ENCODE measurements around the gene ANKRD63. TPM values are rescaled to one million over a fixed set of nuclear protein-coding genes. Genes with fewer than 3 reads are reported as not detected.

The ANKRD63 gene
- total RNA-seq, 1 experiment from 2014 or later = 2.5 TPM

- no peak overlapping the region for H3K27ac ChIP-seq (ENCODE audit: low read depth, low read length, poor library complexity, severe bottlenecking)
- H3K4me3 ChIP-seq (ENCODE audit: low read depth, low read length, poor library complexity, severe bottlenecking) = no peak overlapping the region
- no peak for TF ChIP-seq EZH2 (IDR thresholded peaks at IDR 0.05; ENCODE audit: borderline replicate concordance, low read depth, low read length, poor library complexity, severe bottlenecking)
- TF ChIP-seq, protein P1, sequence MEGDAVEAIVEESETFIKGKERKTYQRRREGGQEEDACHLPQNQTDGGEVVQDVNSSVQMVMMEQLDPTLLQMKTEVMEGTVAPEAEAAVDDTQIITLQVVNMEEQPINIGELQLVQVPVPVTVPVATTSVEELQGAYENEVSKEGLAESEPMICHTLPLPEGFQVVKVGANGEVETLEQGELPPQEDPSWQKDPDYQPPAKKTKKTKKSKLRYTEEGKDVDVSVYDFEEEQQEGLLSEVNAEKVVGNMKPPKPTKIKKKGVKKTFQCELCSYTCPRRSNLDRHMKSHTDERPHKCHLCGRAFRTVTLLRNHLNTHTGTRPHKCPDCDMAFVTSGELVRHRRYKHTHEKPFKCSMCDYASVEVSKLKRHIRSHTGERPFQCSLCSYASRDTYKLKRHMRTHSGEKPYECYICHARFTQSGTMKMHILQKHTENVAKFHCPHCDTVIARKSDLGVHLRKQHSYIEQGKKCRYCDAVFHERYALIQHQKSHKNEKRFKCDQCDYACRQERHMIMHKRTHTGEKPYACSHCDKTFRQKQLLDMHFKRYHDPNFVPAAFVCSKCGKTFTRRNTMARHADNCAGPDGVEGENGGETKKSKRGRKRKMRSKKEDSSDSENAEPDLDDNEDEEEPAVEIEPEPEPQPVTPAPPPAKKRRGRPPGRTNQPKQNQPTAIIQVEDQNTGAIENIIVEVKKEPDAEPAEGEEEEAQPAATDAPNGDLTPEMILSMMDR (conservative IDR thresholded peaks at IDR 0.05; ENCODE audit: low read depth, low read length) = no peak
- H3K4me1 ChIP-seq (ENCODE audit: insufficient read depth, low read length, poor library complexity, severe bottlenecking) = peaks cover 39% of the 10 kb centered on the region
- BruUV-seq (replicated peaks) = no TSS peak
- no peaks in the 10 kb centered on the region for H3K36me3 ChIP-seq (ENCODE audit: insufficient read depth, low read length, poor library complexity, severe bottlenecking)
- CTCF ChIA-PET = no interaction called here
- DNase-seq (ENCODE audit: low spot score) = no peak
- no peaks in the 10 kb centered on the region for H3K9me3 ChIP-seq (ENCODE audit: low read depth, low read length, poor library complexity, severe bottlenecking)
- intact Hi-C loops (cut with micrococcal nuclease; ENCODE audit: unreplicated experiment) = no loop called here
- POLR2A ChIA-PET (ENCODE audit: low non-redundant PET) = no interaction called here
- H3K27me3 ChIP-seq (replicated peaks; ENCODE audit: insufficient read depth, low read depth, low read length, poor library complexity) = no peaks in the 10 kb centered on the region
Observed at GRCh38 chr15:40287968-40288367, 5.1 kb upstream of the ANKRD63 start.

DNA sequence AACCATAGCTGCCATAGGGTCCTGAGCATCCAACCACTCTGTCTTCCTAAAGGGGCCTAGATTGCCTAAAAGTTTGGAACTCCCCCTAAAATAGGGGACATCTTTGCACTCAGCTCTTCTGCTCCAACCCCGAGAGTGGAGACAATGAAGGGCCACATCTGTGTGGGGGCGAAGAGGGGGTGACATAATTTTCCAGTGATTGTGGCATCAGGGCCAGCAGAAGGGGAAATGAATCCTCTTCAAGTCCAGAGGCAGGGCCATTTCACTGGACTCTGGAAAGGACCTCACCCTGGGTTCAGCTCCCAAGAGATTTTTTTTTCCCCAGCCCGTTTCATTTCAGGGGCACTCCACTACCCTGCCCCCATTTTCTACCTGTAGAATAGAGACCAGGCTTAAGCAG is 4.6 kb upstream of the ANKRD63 start:
- BruUV-seq (replicated peaks) = no TSS peak
- POLR2A ChIA-PET (ENCODE audit: low non-redundant PET) = no interaction called here
- Histone ChIP-seq H3K4me1 (ENCODE audit: insufficient read depth, low read length, poor library complexity, severe bottlenecking) (peaks cover 43% of the 10 kb centered on the region), H3K9me3 (ENCODE audit: low read depth, low read length, poor library complexity, severe bottlenecking) (no peaks in the 10 kb centered on the region), H3K27me3 (replicated peaks; ENCODE audit: insufficient read depth, low read depth, low read length, poor library complexity) (no peaks in the 10 kb centered on the region), H3K4me3 (ENCODE audit: low read depth, low read length, poor library complexity, severe bottlenecking) (no peak overlapping the region), H3K27ac (ENCODE audit: low read depth, low read length, poor library complexity, severe bottlenecking) (no peak overlapping the region), H3K36me3 (ENCODE audit: insufficient read depth, low read length, poor library complexity, severe bottlenecking) (no peaks in the 10 kb centered on the region)
- intact Hi-C loops (cut with micrococcal nuclease; ENCODE audit: unreplicated experiment) = no loop called here
- no peak for DNase-seq (ENCODE audit: low spot score)
- TF ChIP-seq, protein P1 (conservative IDR thresholded peaks at IDR 0.05; ENCODE audit: low read depth, low read length) = no peak
- TF ChIP-seq EZH2 (IDR thresholded peaks at IDR 0.05; ENCODE audit: borderline replicate concordance, low read depth, low read length, poor library complexity, severe bottlenecking) = no peak
- CTCF ChIA-PET = no interaction called here

DNA sequence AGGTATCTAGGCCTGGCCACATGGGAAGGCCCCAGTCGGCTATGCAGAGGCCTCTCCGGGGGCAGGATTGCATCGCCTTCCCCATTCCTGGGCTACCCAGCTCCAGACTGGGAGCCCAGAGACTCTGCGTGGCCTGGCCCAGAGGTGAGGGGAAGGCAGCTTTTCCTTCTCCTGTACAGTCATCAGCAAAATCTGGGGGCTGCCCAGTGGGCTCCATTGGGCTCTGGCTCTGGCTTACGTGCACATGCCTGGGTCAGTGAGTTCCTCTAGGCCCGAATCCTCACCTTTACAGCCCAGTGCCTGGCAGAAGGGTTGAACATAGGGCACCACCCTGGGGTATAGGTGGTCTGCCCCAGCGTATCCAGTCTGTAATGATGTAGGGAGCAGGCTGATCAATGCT is 3.9 kb upstream of the ANKRD63 start:
- H3K36me3 ChIP-seq (ENCODE audit: insufficient read depth, low read length, poor library complexity, severe bottlenecking) = no peaks in the 10 kb centered on the region
- no peak for DNase-seq (ENCODE audit: low spot score)
- H3K27ac ChIP-seq (ENCODE audit: low read depth, low read length, poor library complexity, severe bottlenecking) = no peak overlapping the region
- no peaks in the 10 kb centered on the region for H3K27me3 ChIP-seq (replicated peaks; ENCODE audit: insufficient read depth, low read depth, low read length, poor library complexity)
- TF ChIP-seq EZH2 (IDR thresholded peaks at IDR 0.05; ENCODE audit: borderline replicate concordance, low read depth, low read length, poor library complexity, severe bottlenecking) = no peak
- no peaks in the 10 kb centered on the region for H3K9me3 ChIP-seq (ENCODE audit: low read depth, low read length, poor library complexity, severe bottlenecking)
- H3K4me1 ChIP-seq (ENCODE audit: insufficient read depth, low read length, poor library complexity, severe bottlenecking) = peaks cover 43% of the 10 kb centered on the region
- ChIA-PET POLR2A (ENCODE audit: low non-redundant PET) (no interaction called here), CTCF (no interaction called here)
- intact Hi-C loops (cut with micrococcal nuclease; ENCODE audit: unreplicated experiment) = no loop called here
- BruUV-seq (replicated peaks) = no TSS peak
- no peak overlapping the region for H3K4me3 ChIP-seq (ENCODE audit: low read depth, low read length, poor library complexity, severe bottlenecking)

DNA sequence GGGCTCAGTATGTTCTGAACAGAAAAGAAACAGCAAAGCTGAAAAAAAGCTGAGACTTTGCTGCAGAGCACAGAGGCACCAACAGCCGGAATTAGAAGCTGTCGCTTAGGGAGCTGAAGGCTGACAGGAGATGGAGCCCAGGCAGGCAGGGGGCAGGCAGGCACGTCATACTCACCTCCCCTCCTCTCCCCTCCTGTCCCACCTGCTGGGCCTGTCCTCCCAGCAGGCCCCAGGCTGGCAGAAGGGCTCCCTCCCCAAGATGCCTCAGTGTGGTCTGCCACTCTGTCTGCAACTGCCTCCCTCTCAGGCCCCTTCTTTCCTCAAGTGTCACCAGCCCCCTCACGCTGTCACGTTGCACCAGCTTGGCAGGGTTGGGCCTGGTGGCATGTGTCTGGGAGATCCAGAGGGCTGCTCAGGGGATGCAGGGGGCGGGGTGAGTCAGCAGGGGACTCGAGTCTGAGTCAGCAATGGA is 3.2 kb upstream of the ANKRD63 start:
- intact Hi-C loops (cut with micrococcal nuclease; ENCODE audit: unreplicated experiment) = no loop called here
- peak; percentile 35 for DNase-seq (ENCODE audit: low spot score)
- H3K4me3 ChIP-seq (ENCODE audit: low read depth, low read length, poor library complexity, severe bottlenecking) = no peak overlapping the region
- H3K9me3 ChIP-seq (ENCODE audit: low read depth, low read length, poor library complexity, severe bottlenecking) = no peaks in the 10 kb centered on the region
- no TSS peak for BruUV-seq (replicated peaks)
- CTCF ChIA-PET = interaction anchor here (0.8 kb wide), 1 partner anchor 15 kb away, joined by 3 read pairs; no protein-coding TSS in a partner anchor
- H3K36me3 ChIP-seq (ENCODE audit: insufficient read depth, low read length, poor library complexity, severe bottlenecking) = no peaks in the 10 kb centered on the region
- TF ChIP-seq EZH2 (IDR thresholded peaks at IDR 0.05; ENCODE audit: borderline replicate concordance, low read depth, low read length, poor library complexity, severe bottlenecking) = no peak
- TF ChIP-seq, protein P1 (conservative IDR thresholded peaks at IDR 0.05; ENCODE audit: low read depth, low read length) = no peak
- POLR2A ChIA-PET (ENCODE audit: low non-redundant PET) = no interaction called here
- no peaks in the 10 kb centered on the region for H3K27me3 ChIP-seq (replicated peaks; ENCODE audit: insufficient read depth, low read depth, low read length, poor library complexity)
- H3K27ac ChIP-seq (ENCODE audit: low read depth, low read length, poor library complexity, severe bottlenecking) = peak overlapping the region; percentile 46
- H3K4me1 ChIP-seq (ENCODE audit: insufficient read depth, low read length, poor library complexity, severe bottlenecking) = peaks cover 36% of the 10 kb centered on the region

Measured in A673 (cell line).